ENCODE measurements around the gene FRAS1.

- TF ChIP-seq CTCF (IDR thresholded peaks at IDR 0.05) (no peak), POLR2A (IDR thresholded peaks at IDR 0.05) (no peak)
Observed at GRCh38 chr4:78528327-78528726, 471.2 kb downstream of the FRAS1 start.

Measured in heart left ventricle (tissue), 13 donors.